ENCODE data around the gene GCDH.

Gene GCDH

GRCh38 chr19:12856653-12857052 lies 34.3 kb upstream of the GCDH start:
- H3K4me3 ChIP-seq (ENCODE audit: low read depth, low read length) = no peak overlapping the region
- in situ Hi-C loops (cut with HindIII; ENCODE audit: low sequenced_read_pairs) = no loop called here
- DNase-seq (ENCODE audit: low read depth) = no peak
- TF ChIP-seq CTCF (IDR thresholded peaks at IDR 0.05; ENCODE audit: low read depth, low read length, missing control alignments) = no peak

GRCh38 chr19:12858041-12858928 lies 32.7 kb upstream of the GCDH start:
- in situ Hi-C loops (cut with HindIII; ENCODE audit: low sequenced_read_pairs) = no loop called here
- H3K4me3 ChIP-seq (ENCODE audit: low read depth, low read length) = no peak overlapping the region
- no peak for TF ChIP-seq CTCF (IDR thresholded peaks at IDR 0.05; ENCODE audit: low read depth, low read length, missing control alignments)
- no peak for DNase-seq (ENCODE audit: low read depth)

GRCh38 chr19:12859546-12859945 lies 31.4 kb upstream of the GCDH start:
- in situ Hi-C loops (cut with HindIII; ENCODE audit: low sequenced_read_pairs) = no loop called here
- TF ChIP-seq CTCF (IDR thresholded peaks at IDR 0.05; ENCODE audit: low read depth, low read length, missing control alignments) = no peak
- H3K4me3 ChIP-seq (ENCODE audit: low read depth, low read length) = no peak overlapping the region
- DNase-seq (ENCODE audit: low read depth) = no peak

GRCh38 chr19:12864143-12864542 lies 26.8 kb upstream of the GCDH start:
- H3K4me3 ChIP-seq (ENCODE audit: low read depth, low read length) = no peak overlapping the region
- TF ChIP-seq CTCF (IDR thresholded peaks at IDR 0.05; ENCODE audit: low read depth, low read length, missing control alignments) = no peak
- DNase-seq (ENCODE audit: low read depth) = no peak
- in situ Hi-C loops (cut with HindIII; ENCODE audit: low sequenced_read_pairs) = no loop called here

GRCh38 chr19:12864721-12865715 lies 25.9 kb upstream of the GCDH start:
- in situ Hi-C loops (cut with HindIII; ENCODE audit: low sequenced_read_pairs) = no loop called here

More at GRCh38 chr19:12864721-12865715, 25.9 kb upstream of the GCDH start:
- TF ChIP-seq CTCF (IDR thresholded peaks at IDR 0.05; ENCODE audit: low read depth, low read length, missing control alignments) = no peak
- no peak for DNase-seq (ENCODE audit: low read depth)
- no peak overlapping the region for H3K4me3 ChIP-seq (ENCODE audit: low read depth, low read length)
